Calu3 (cell line): ENCODE measurements around the gene EXOSC2. TPM values are rescaled to one million over a fixed set of nuclear protein-coding genes. Genes with fewer than 3 reads are reported as not detected.

Source experiments
- BruUV-seq: library from RNA; stranded (reverse); fragments of 400-500 nt; replicated peaks from 2 replicates; lab custom pipeline; 2021; lab: Mats Ljungman, UMichigan
- CTCF ChIA-PET: fragments of 300-600 bp; sonication (Branson Sonifier 250); formaldehyde crosslinking; loops from one replicate; lab custom pipeline; 2022; ENCODE audit warnings: antibody characterized with exemption; lab: Charles Lee
- DNase-seq: peaks from one replicate; pipeline ENCODE4 v3.0.0; 2022
- H3K27ac Mint-ChIP-seq: one replicate; pipeline ENCODE4 v1.8.0; 2022; ENCODE audit warnings: mixed read lengths; ENCODE audit not compliant: unreplicated experiment
- H3K27me3 Mint-ChIP-seq: one replicate; pipeline ENCODE4 v1.8.0; 2022; ENCODE audit warnings: mixed read lengths; ENCODE audit not compliant: unreplicated experiment
- H3K36me3 Mint-ChIP-seq: one replicate; pipeline ENCODE4 v1.8.0; 2022; ENCODE audit warnings: mild to moderate bottlenecking, moderate library complexity, mixed read lengths; ENCODE audit not compliant: insufficient read depth, unreplicated experiment
- H3K4me1 Mint-ChIP-seq: one replicate; pipeline ENCODE4 v1.8.0; 2022; ENCODE audit warnings: mild to moderate bottlenecking, low read depth, mixed read lengths; ENCODE audit not compliant: unreplicated experiment
- H3K4me3 Mint-ChIP-seq: one replicate; pipeline ENCODE4 v1.8.0; 2022; ENCODE audit warnings: mild to moderate bottlenecking, low read depth, moderate library complexity, mixed read lengths; ENCODE audit not compliant: unreplicated experiment
- H3K9me3 Mint-ChIP-seq: one replicate; pipeline ENCODE4 v1.8.0; 2022; ENCODE audit warnings: low read depth, mixed read lengths; ENCODE audit not compliant: unreplicated experiment
- CTCF ChIP-seq: fragments of 200-600 bp; IDR thresholded peaks from one replicate; pipeline ENCODE4 v1.8.0; 2022; ENCODE audit warnings: antibody characterized with exemption; ENCODE audit not compliant: unreplicated experiment
- intact Hi-C: fragments of 100-400 bp; cut with micrococcal nuclease; formaldehyde crosslinking; loops from one replicate; pipeline ENCODE4 v1.10.0; 2022; ENCODE audit not compliant: unreplicated experiment
- total RNA-seq: library from RNA; stranded (reverse); gene quantifications from 2 replicates; pipeline ENCODE4 v1.2.3, GENCODE V29; 2022

EXOSC2 gene
- total RNA-seq, 1 experiment from 2014 or later: 42.9 TPM

- BruUV-seq: no TSS peak
- DNase-seq: no peak
- Mint-ChIP-seq H3K4me3 (no peak overlapping the region), H3K27me3 (no peaks in the 10 kb centered on the region), H3K4me1 (no peaks in the 10 kb centered on the region), H3K27ac (no peak overlapping the region), H3K9me3 (no peaks in the 10 kb centered on the region), H3K36me3 (no peaks in the 10 kb centered on the region)
- TF ChIP-seq CTCF: no peak
- intact Hi-C loops: no loop called here
- CTCF ChIA-PET: interaction anchor here (0.5 kb wide), 1 partner anchor 11 kb away, joined by 3 read pairs; no protein-coding TSS in a partner anchor
Measured at GRCh38 chr9:130743656-130744055, 50.1 kb downstream of the EXOSC2 start.

- Mint-ChIP-seq H3K36me3 (no peaks in the 10 kb centered on the region), H3K27me3 (no peaks in the 10 kb centered on the region), H3K4me3 (no peak overlapping the region), H3K4me1 (no peaks in the 10 kb centered on the region), H3K27ac (no peak overlapping the region), H3K9me3 (no peaks in the 10 kb centered on the region)
- intact Hi-C loops: no loop called here
- no peak for DNase-seq
- no TSS peak for BruUV-seq
- TF ChIP-seq CTCF: no peak
- CTCF ChIA-PET: no interaction called here
Measured at GRCh38 chr9:130745210-130745800, 51.7 kb downstream of the EXOSC2 start.

- no peak overlapping the region for H3K4me3 Mint-ChIP-seq
- no peak for DNase-seq
- no peaks in the 10 kb centered on the region for H3K27me3 Mint-ChIP-seq
- no peak for TF ChIP-seq CTCF
- no peaks in the 10 kb centered on the region for H3K36me3 Mint-ChIP-seq
- H3K27ac Mint-ChIP-seq: no peak overlapping the region
- no peaks in the 10 kb centered on the region for H3K4me1 Mint-ChIP-seq
- no TSS peak for BruUV-seq
- CTCF ChIA-PET: no interaction called here
- intact Hi-C loops: no loop called here
- no peaks in the 10 kb centered on the region for H3K9me3 Mint-ChIP-seq
Measured at GRCh38 chr9:130745829-130746228, 52.2 kb downstream of the EXOSC2 start.

GRCh38 chr9:130746434-130747212, 53.0 kb downstream of the EXOSC2 start:
- no peaks in the 10 kb centered on the region for H3K9me3 Mint-ChIP-seq
- CTCF ChIA-PET: no interaction called here
- H3K4me1 Mint-ChIP-seq: no peaks in the 10 kb centered on the region
- no peak overlapping the region for H3K27ac Mint-ChIP-seq
- BruUV-seq: no TSS peak
- H3K27me3 Mint-ChIP-seq: no peaks in the 10 kb centered on the region
- intact Hi-C loops: no loop called here
- H3K36me3 Mint-ChIP-seq: no peaks in the 10 kb centered on the region
- no peak for DNase-seq
- H3K4me3 Mint-ChIP-seq: no peak overlapping the region
- TF ChIP-seq CTCF: no peak
